Keratinocyte (primary cell): ENCODE results near the gene SORL1-AS1.

Experiments
- DNase-seq: peaks from one replicate; pipeline ENCODE4 v3.0.0-alpha.2; 2011; ENCODE audit warnings: low read depth, missing footprints, low spot score
- FAIRE-seq: peaks from 2 replicates; lab custom pipeline; 2011; peaks lifted over from hg19 to GRCh38; lab: Jason Lieb, UNC
- H2AFZ ChIP-seq: 2 replicates; pipeline ENCODE4 v1.6.0; 2012; ENCODE audit warnings: low read length, control low read depth, inconsistent platforms; ENCODE audit not compliant: control insufficient read depth
- H3K27ac ChIP-seq: 2 replicates; pipeline ENCODE4 v1.5.1; 2011; ENCODE audit warnings: low read length; ENCODE audit not compliant: control insufficient read depth, insufficient read depth
- H3K27me3 ChIP-seq: 3 replicates; pipeline ENCODE4 v1.6.0; 2011; ENCODE audit warnings: low read length; ENCODE audit not compliant: control insufficient read depth, insufficient read depth; ENCODE audit errors: extremely low read depth
- H3K36me3 ChIP-seq, 2 experiments: 2 replicates in 1 of 2; 3 replicates in 1 of 2; pipeline ENCODE4 v1.5.1; 2011; ENCODE audit warnings: low read length in 2 of 2, mild to moderate bottlenecking in 1 of 2; ENCODE audit not compliant: control insufficient read depth in 2 of 2, insufficient read depth in 2 of 2; ENCODE audit errors: extremely low read depth in 1 of 2
- H3K4me1 ChIP-seq: 3 replicates; pipeline ENCODE4 v1.5.1; 2011; ENCODE audit warnings: low read length; ENCODE audit not compliant: control insufficient read depth, insufficient read depth; ENCODE audit errors: extremely low read depth
- H3K4me2 ChIP-seq: 3 replicates; pipeline ENCODE4 v1.6.0; 2011; ENCODE audit warnings: low read depth, low read length; ENCODE audit not compliant: control insufficient read depth, insufficient read depth; ENCODE audit errors: extremely low read depth
- H3K4me3 ChIP-seq, 3 experiments: fragments of 200-600 bp in 1 of 3; sonication (generic) in 1 of 3; 2 replicates in 2 of 3; 3 replicates in 1 of 3; pipeline ENCODE4 v1.5.1; 2011 to 2016; ENCODE audit warnings: low read length in 3 of 3, mild to moderate bottlenecking in 3 of 3, control low read depth in 2 of 3, inconsistent platforms in 1 of 3, low read depth in 1 of 3, mixed read lengths in 1 of 3, mixed run types in 1 of 3, moderate library complexity in 1 of 3; ENCODE audit not compliant: control insufficient read depth in 2 of 3, insufficient read depth in 2 of 3; ENCODE audit errors: extremely low read depth in 1 of 3
- H3K79me2 ChIP-seq: 2 replicates; pipeline ENCODE4 v1.6.0; 2012; ENCODE audit warnings: low read length; ENCODE audit not compliant: control insufficient read depth, insufficient read depth
- H3K9ac ChIP-seq: 3 replicates; pipeline ENCODE4 v1.6.0; 2011; ENCODE audit warnings: low read length; ENCODE audit not compliant: control insufficient read depth, insufficient read depth; ENCODE audit errors: extremely low read depth
- H3K9me1 ChIP-seq: 3 replicates; pipeline ENCODE4 v1.6.0; 2011; ENCODE audit warnings: low read length; ENCODE audit not compliant: control insufficient read depth, insufficient read depth; ENCODE audit errors: extremely low read depth
- H3K9me3 ChIP-seq: 2 replicates; pipeline ENCODE4 v1.5.1; 2012; ENCODE audit warnings: low read depth, low read length; ENCODE audit not compliant: control insufficient read depth
- H4K20me1 ChIP-seq: 3 replicates; pipeline ENCODE4 v1.6.0; 2011; ENCODE audit warnings: low read length; ENCODE audit not compliant: control insufficient read depth, insufficient read depth; ENCODE audit errors: extremely low read depth
- EZH2 ChIP-seq: IDR thresholded peaks from one replicate; pipeline ENCODE4 v1.6.1; 2012; ENCODE audit warnings: inconsistent platforms, mild to moderate bottlenecking, low read length, moderate library complexity
- dilution Hi-C: fragments of 300-500 bp; cut with MboI; formaldehyde crosslinking; loops from one replicate; pipeline ENCODE4 v1.7.0; 2020; ENCODE audit warnings: low sequenced_read_pairs; ENCODE audit not compliant: extremely low pct_ligation_motif_present
- TF ChIP-seq, protein P1 (sequence below), 3 experiments: IDR thresholded peaks in 1 of 3; conservative IDR thresholded peaks in 1 of 3; optimal IDR thresholded peaks in 1 of 3; 2 replicates in 2 of 3; 3 replicates in 1 of 3; pipeline versions ENCODE3 to v1.5.1; 2011; ENCODE audit warnings: low read length in 3 of 3, mild to moderate bottlenecking in 3 of 3, moderate library complexity in 2 of 3, control low read depth in 1 of 3, inconsistent platforms in 1 of 3; ENCODE audit not compliant: insufficient read depth in 2 of 3; ENCODE audit errors: extremely low read depth in 1 of 3

SORL1-AS1 gene

GRCh38 chr11:121451178-121451985 is 1.4 kb downstream of the SORL1-AS1 start:
- Histone ChIP-seq H3K27me3 (no peaks in the 10 kb centered on the region), H3K79me2 (no peaks in the 10 kb centered on the region), H4K20me1 (no peaks in the 10 kb centered on the region), H3K27ac (peak overlapping the region; percentile 44), H3K4me3 (peak overlapping the region; percentile 54 to 63 (median 56)), H3K9me3 (no peaks in the 10 kb centered on the region), H3K4me1 (peaks cover 19% of the 10 kb centered on the region), H2AFZ (peak overlapping the region; percentile 63), H3K4me2 (peak overlapping the region; percentile 76), H3K9ac (peak overlapping the region; percentile 68), H3K36me3 (no peaks in the 10 kb centered on the region), H3K9me1 (no peaks in the 10 kb centered on the region)
- TF ChIP-seq EZH2, result no peak
- TF ChIP-seq, protein P1, sequence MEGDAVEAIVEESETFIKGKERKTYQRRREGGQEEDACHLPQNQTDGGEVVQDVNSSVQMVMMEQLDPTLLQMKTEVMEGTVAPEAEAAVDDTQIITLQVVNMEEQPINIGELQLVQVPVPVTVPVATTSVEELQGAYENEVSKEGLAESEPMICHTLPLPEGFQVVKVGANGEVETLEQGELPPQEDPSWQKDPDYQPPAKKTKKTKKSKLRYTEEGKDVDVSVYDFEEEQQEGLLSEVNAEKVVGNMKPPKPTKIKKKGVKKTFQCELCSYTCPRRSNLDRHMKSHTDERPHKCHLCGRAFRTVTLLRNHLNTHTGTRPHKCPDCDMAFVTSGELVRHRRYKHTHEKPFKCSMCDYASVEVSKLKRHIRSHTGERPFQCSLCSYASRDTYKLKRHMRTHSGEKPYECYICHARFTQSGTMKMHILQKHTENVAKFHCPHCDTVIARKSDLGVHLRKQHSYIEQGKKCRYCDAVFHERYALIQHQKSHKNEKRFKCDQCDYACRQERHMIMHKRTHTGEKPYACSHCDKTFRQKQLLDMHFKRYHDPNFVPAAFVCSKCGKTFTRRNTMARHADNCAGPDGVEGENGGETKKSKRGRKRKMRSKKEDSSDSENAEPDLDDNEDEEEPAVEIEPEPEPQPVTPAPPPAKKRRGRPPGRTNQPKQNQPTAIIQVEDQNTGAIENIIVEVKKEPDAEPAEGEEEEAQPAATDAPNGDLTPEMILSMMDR (optimal IDR thresholded peaks at IDR 0.05 in 1 of 3, IDR thresholded peaks at IDR 0.05 in 1 of 3, conservative IDR thresholded peaks at IDR 0.05 in 1 of 3; ENCODE audit: extremely low read depth in 1 of 3, insufficient read depth in 2 of 3, low read length in 3 of 3), result no peak
- FAIRE-seq (no peak), DNase-seq (no peak)
- dilution Hi-C loops, result no loop called here

GRCh38 chr11:121450401-121450800 is 2.4 kb downstream of the SORL1-AS1 start:
- H3K9me1 ChIP-seq, result no peaks in the 10 kb centered on the region
- H3K4me3 ChIP-seq, result no peak overlapping the region
- H3K36me3 ChIP-seq, result no peaks in the 10 kb centered on the region
- H3K4me1 ChIP-seq, result peaks cover 19% of the 10 kb centered on the region
- H3K79me2 ChIP-seq, result no peaks in the 10 kb centered on the region
- DNase-seq (no peak), FAIRE-seq (peak; percentile 39)
- no peaks in the 10 kb centered on the region for H3K9me3 ChIP-seq
- H4K20me1 ChIP-seq, result no peaks in the 10 kb centered on the region
- H3K4me2 ChIP-seq, result no peak overlapping the region
- H3K27me3 ChIP-seq, result no peaks in the 10 kb centered on the region
- H3K9ac ChIP-seq, result no peak overlapping the region
- no peak overlapping the region for H3K27ac ChIP-seq
- dilution Hi-C loops, result no loop called here
- no peak for TF ChIP-seq EZH2
- TF ChIP-seq, protein P1 (optimal IDR thresholded peaks at IDR 0.05 in 1 of 3, IDR thresholded peaks at IDR 0.05 in 1 of 3, conservative IDR thresholded peaks at IDR 0.05 in 1 of 3; ENCODE audit: extremely low read depth in 1 of 3, insufficient read depth in 2 of 3, low read length in 3 of 3), result no peak
- H2AFZ ChIP-seq, result no peak overlapping the region
